IPS-15b (cell line): Measurements from ENCODE around the gene KCNK3.

Experiments used
- H3K27me3 ChIP-seq: one replicate; pipeline ENCODE4 v1.6.1; 2013; ENCODE audit warnings: low read length; ENCODE audit not compliant: control insufficient read depth, insufficient read depth
- H3K36me3 ChIP-seq: one replicate; pipeline ENCODE4 v1.6.1; 2013; ENCODE audit warnings: low read length; ENCODE audit not compliant: control insufficient read depth, insufficient read depth
- H3K4me1 ChIP-seq: one replicate; pipeline ENCODE4 v1.6.1; 2013; ENCODE audit warnings: mild to moderate bottlenecking, low read length; ENCODE audit not compliant: control insufficient read depth, insufficient read depth
- H3K4me3 ChIP-seq: one replicate; pipeline ENCODE4 v1.5.1; 2013; ENCODE audit warnings: low read depth, low read length
- H3K9ac ChIP-seq: one replicate; pipeline ENCODE4 v1.6.1; 2013; ENCODE audit warnings: low read depth, mild to moderate bottlenecking, low read length
- H3K9me3 ChIP-seq: one replicate; pipeline ENCODE4 v1.6.1; 2013; ENCODE audit warnings: mild to moderate bottlenecking, low read length; ENCODE audit not compliant: control insufficient read depth, insufficient read depth

Gene KCNK3

GRCh38 chr2:26681656-26682055, 10.9 kb upstream of the KCNK3 start:
- H3K36me3 ChIP-seq = no peaks in the 10 kb centered on the region
- H3K9me3 ChIP-seq = no peaks in the 10 kb centered on the region
- peaks cover 3% of the 10 kb centered on the region for H3K27me3 ChIP-seq
- no peaks in the 10 kb centered on the region for H3K4me1 ChIP-seq
- no peak overlapping the region for H3K4me3 ChIP-seq
- no peak overlapping the region for H3K9ac ChIP-seq

- no peaks in the 10 kb centered on the region for H3K4me1 ChIP-seq
- no peak overlapping the region for H3K4me3 ChIP-seq
- no peaks in the 10 kb centered on the region for H3K36me3 ChIP-seq
- H3K9me3 ChIP-seq = no peaks in the 10 kb centered on the region
- peaks cover 3% of the 10 kb centered on the region for H3K27me3 ChIP-seq
- no peak overlapping the region for H3K9ac ChIP-seq
These were observed 10.4 kb upstream of the KCNK3 start for GRCh38 chr2:26682155-26682554.

DNA sequence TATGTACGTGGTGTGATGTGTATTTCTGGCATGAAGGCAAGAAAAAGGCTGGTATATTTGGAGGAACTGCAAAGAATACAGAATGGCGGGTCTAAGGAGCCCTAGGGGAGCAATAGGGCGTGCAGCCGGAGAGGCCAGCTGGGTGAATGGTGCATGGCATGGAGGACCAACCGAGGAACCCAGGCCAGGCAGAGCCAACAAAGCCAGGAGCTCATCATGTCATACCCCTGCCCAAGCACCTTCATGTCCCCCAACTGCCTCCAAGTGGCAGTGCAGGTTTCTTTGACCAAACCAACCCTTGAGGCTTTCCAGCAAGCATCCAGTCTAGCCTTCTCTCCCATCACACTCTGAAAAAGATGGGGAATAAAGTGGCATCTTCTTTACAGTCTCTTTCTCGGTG, 8.9 kb upstream of the KCNK3 start:
- H3K36me3 ChIP-seq = no peaks in the 10 kb centered on the region
- H3K27me3 ChIP-seq = peaks cover 3% of the 10 kb centered on the region
- no peaks in the 10 kb centered on the region for H3K4me1 ChIP-seq
- H3K4me3 ChIP-seq = no peak overlapping the region
- H3K9ac ChIP-seq = no peak overlapping the region
- no peaks in the 10 kb centered on the region for H3K9me3 ChIP-seq

DNA sequence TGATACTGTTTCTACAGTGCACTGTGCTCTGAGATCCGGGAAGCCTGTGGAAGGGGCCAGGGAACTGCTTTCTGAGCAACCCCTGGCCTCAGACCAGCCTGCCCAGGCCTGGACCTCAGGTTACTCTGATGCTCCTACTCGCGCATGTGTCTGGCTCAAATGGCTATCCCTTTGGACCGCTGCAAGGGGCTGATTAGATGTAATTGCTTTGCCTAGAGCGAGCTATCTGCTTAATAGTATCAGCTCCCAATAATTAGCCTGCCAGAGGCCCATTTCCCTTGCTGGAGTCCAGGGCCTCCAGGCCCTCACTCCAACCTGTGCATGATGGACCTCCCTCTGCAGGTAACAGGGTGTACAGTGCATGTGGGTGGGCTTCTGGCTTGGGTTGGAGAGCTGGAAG, 7.2 kb upstream of the KCNK3 start:
- no peaks in the 10 kb centered on the region for H3K4me1 ChIP-seq
- no peaks in the 10 kb centered on the region for H3K36me3 ChIP-seq
- peaks cover 13% of the 10 kb centered on the region for H3K27me3 ChIP-seq

DNA sequence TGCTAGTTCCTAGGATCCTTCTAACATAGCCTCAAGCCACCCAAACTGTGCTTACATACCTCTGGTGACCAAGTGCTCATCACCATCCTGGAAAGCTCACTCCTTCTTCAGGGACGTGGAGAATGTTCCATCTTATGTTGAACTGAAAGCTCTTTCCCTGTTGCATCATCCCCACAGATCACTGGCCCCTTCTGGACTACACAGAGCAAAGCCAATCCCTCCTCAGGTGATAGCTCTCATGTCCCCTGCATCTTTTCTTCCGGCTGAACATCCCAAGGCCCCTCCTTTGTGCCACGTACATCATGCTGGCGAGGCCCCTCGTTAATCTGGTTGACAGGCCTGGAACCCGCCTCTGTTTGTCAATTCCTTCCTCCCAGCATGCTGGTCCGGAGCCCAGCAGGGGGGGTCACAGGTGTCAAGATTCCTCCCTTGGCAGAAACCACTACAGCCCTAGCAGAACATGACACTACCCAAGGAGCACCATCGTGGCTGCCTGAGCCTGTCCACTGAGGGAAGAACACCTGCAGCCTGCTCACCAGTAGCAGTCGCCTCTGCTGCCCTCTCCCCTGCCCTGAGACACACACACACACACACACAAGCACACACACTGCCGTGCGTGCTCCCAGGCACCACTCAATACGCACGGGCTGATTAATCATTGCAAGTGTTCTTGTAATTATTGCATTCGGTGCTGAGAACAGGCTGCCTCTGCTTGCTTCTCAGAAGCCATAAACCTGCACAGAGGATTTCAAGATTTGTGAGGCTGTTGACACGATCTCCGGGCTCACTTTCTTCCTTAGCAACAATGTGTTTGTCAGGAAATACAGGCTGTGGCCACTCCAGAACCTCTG, 6.3 kb upstream of the KCNK3 start:
- no peaks in the 10 kb centered on the region for H3K9me3 ChIP-seq
- peaks cover 22% of the 10 kb centered on the region for H3K27me3 ChIP-seq
- H3K9ac ChIP-seq = no peak overlapping the region
- no peaks in the 10 kb centered on the region for H3K36me3 ChIP-seq
- H3K4me3 ChIP-seq = no peak overlapping the region
- H3K4me1 ChIP-seq = no peaks in the 10 kb centered on the region

More for the DNA sequence above, 7.2 kb upstream of the KCNK3 start:
- Histone ChIP-seq H3K4me3 (no peak overlapping the region), H3K9ac (no peak overlapping the region), H3K9me3 (no peaks in the 10 kb centered on the region)

GRCh38 chr2:26687328-26687727, 5.2 kb upstream of the KCNK3 start:
- H3K36me3 ChIP-seq = no peaks in the 10 kb centered on the region
- peaks cover 4% of the 10 kb centered on the region for H3K4me1 ChIP-seq
- no peak overlapping the region for H3K4me3 ChIP-seq

GRCh38 chr2:26687801-26688200, 4.7 kb upstream of the KCNK3 start:
- H3K4me1 ChIP-seq = peaks cover 4% of the 10 kb centered on the region
- no peak overlapping the region for H3K9ac ChIP-seq
- peaks cover 32% of the 10 kb centered on the region for H3K27me3 ChIP-seq
- H3K36me3 ChIP-seq = no peaks in the 10 kb centered on the region
- no peak overlapping the region for H3K4me3 ChIP-seq
- no peaks in the 10 kb centered on the region for H3K9me3 ChIP-seq

More at GRCh38 chr2:26687328-26687727, 5.2 kb upstream of the KCNK3 start:
- no peak overlapping the region for H3K9ac ChIP-seq
- peaks cover 32% of the 10 kb centered on the region for H3K27me3 ChIP-seq
- no peaks in the 10 kb centered on the region for H3K9me3 ChIP-seq

DNA sequence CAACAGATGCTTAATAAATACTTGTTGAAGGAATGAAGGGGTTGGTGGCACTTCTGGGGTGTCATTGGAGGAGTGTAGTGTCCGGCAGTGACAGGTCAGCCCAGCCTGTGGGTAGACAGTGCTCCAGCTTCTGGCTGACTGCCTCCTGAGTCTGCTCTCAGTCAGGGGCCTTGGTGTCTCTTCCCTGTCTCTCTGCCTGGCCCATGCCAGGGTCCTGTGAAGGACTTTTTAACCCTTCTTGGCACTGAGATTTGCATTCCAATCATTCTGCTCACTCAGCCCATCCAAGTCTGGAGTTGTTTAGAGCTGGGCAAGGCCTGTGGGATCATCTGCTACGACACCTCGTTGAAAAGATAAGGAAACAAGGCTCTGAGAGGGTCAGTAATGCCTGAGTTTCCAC, 1.4 kb upstream of the KCNK3 start:
- H3K9ac ChIP-seq = no peak overlapping the region
- no peaks in the 10 kb centered on the region for H3K36me3 ChIP-seq
- H3K4me1 ChIP-seq = peaks cover 8% of the 10 kb centered on the region
- no peaks in the 10 kb centered on the region for H3K9me3 ChIP-seq
- H3K27me3 ChIP-seq = peaks cover 60% of the 10 kb centered on the region
- H3K4me3 ChIP-seq = no peak overlapping the region

GRCh38 chr2:26691881-26692278, 642 bp upstream of the KCNK3 start:
- peaks cover 8% of the 10 kb centered on the region for H3K4me1 ChIP-seq
- H3K9ac ChIP-seq = no peak overlapping the region
- peaks cover 63% of the 10 kb centered on the region for H3K27me3 ChIP-seq
- peak overlapping the region; percentile 48 for H3K4me3 ChIP-seq
- no peaks in the 10 kb centered on the region for H3K9me3 ChIP-seq
- H3K36me3 ChIP-seq = no peaks in the 10 kb centered on the region

GRCh38 chr2:26692897-26693849, 651 bp downstream of the KCNK3 start:
- H3K27me3 ChIP-seq = peaks cover 68% of the 10 kb centered on the region
- H3K4me3 ChIP-seq = peak overlapping the region; percentile 46
- H3K9ac ChIP-seq = no peak overlapping the region
- H3K9me3 ChIP-seq = no peaks in the 10 kb centered on the region
- peaks cover 8% of the 10 kb centered on the region for H3K4me1 ChIP-seq
- H3K36me3 ChIP-seq = no peaks in the 10 kb centered on the region

- Histone ChIP-seq H3K4me1 (peaks cover 8% of the 10 kb centered on the region), H3K27me3 (peaks cover 72% of the 10 kb centered on the region), H3K36me3 (no peaks in the 10 kb centered on the region), H3K4me3 (no peak overlapping the region), H3K9me3 (no peaks in the 10 kb centered on the region), H3K9ac (no peak overlapping the region)
These were observed 1.5 kb downstream of the KCNK3 start for GRCh38 chr2:26694001-26694400.
